ENCODE measurements around the gene AK4. TPM values are rescaled to one million over a fixed set of nuclear protein-coding genes. Genes with fewer than 3 reads are reported as not detected.

AK4 gene
- total and polyA plus RNA-seq, 2 experiments from 2014 or later: 61.5 to 76.1 TPM

DNA sequence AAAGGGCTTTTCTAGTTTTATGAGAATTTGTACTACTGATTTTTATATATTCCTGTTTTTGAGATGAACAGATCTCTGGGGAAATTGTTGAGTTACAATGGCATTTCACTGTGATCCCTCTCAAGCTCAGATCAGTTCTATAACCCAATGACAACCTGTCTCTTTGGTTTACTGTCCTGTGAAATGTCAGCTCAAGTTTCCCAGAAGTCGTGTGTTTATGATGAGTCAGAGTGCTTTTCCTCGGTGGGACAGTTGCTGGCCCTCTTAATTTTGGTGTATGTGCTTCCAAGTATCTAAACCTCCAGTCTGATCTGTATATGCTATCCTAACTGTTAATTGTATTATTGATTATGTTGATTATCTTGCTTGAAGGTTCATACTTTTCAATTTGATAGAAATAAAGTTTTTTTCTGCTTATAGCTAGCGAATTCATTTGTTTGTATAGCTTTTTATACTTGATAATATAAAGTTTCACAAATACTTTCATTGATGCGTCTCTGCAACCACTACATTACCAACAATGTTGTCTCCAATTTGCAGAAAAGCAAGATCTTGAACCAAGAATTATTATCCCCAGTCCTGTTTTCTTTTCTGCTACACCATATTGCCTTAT is 83.8 kb downstream of the AK4 start:
- no peaks in the 10 kb centered on the region for H3K79me2 ChIP-seq
- H2AFZ ChIP-seq: no peak overlapping the region
- no peak for DNase-seq (ENCODE audit: low spot score)
- no peak overlapping the region for H3K4me2 ChIP-seq
- H3K9me3 ChIP-seq (ENCODE audit: low read depth): no peaks in the 10 kb centered on the region
- H3K27ac ChIP-seq: no peak overlapping the region
- TF ChIP-seq EZH2 (IDR thresholded peaks at IDR 0.05; ENCODE audit: borderline replicate concordance) (no peak), EZH2phosphoT487 (IDR thresholded peaks at IDR 0.05; ENCODE audit: low read depth, severe bottlenecking, unreplicated experiment) (no peak)
- TF ChIP-seq, protein P1, sequence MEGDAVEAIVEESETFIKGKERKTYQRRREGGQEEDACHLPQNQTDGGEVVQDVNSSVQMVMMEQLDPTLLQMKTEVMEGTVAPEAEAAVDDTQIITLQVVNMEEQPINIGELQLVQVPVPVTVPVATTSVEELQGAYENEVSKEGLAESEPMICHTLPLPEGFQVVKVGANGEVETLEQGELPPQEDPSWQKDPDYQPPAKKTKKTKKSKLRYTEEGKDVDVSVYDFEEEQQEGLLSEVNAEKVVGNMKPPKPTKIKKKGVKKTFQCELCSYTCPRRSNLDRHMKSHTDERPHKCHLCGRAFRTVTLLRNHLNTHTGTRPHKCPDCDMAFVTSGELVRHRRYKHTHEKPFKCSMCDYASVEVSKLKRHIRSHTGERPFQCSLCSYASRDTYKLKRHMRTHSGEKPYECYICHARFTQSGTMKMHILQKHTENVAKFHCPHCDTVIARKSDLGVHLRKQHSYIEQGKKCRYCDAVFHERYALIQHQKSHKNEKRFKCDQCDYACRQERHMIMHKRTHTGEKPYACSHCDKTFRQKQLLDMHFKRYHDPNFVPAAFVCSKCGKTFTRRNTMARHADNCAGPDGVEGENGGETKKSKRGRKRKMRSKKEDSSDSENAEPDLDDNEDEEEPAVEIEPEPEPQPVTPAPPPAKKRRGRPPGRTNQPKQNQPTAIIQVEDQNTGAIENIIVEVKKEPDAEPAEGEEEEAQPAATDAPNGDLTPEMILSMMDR (IDR thresholded peaks at IDR 0.05; ENCODE audit: poor library complexity): no peak
- H3K4me1 ChIP-seq (ENCODE audit: insufficient read depth): no peaks in the 10 kb centered on the region
- H3K4me3 ChIP-seq: no peak overlapping the region
- H3K27me3 ChIP-seq: no peaks in the 10 kb centered on the region
- WGBS (ENCODE audit: low lambda C conversion rate, missing lambda C conversion rate): 44% methylated on average over 4 of the region's 4 CpGs
- no peaks in the 10 kb centered on the region for H3K9me2 ChIP-seq (replicated peaks; ENCODE audit: insufficient read depth)
- H3K36me3 ChIP-seq (replicated peaks; ENCODE audit: insufficient read depth, low read depth): no peaks in the 10 kb centered on the region
- no peaks in the 10 kb centered on the region for H4K20me1 ChIP-seq (ENCODE audit: insufficient read depth, poor library complexity, severe bottlenecking)

DNA sequence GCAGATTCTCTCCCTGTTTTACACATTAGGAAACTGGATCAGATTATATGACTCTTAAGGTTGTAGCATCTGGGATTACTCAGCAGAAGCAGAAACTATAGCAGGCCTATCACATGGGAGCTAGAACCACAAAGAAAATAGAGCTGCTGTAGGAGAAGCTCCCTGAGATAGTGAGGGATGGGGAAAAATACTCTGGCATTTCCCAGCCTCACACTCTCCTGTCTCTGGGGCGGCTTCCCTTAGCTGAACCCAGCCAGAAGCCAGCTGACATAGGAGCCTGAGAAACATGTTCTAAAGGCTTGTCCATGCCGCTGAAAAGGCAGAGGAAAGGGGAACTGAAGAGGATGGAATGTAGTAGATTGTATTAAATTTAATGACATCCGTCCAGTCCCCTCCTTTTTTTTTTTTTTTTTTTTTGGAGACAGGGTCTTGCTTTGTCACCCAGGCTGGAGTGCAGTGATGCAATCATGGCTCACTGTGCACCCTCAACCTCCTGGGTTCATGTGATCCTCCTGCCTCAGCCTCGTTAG is 84.5 kb downstream of the AK4 start:
- 76% methylated on average over 4 of the region's 4 CpGs for WGBS (ENCODE audit: low lambda C conversion rate, missing lambda C conversion rate)
- no peak overlapping the region for H3K4me2 ChIP-seq

GRCh38 chr1:65233782-65234181 is 85.8 kb downstream of the AK4 start:
- Histone ChIP-seq H4K20me1 (ENCODE audit: insufficient read depth, poor library complexity, severe bottlenecking) (no peaks in the 10 kb centered on the region), H3K27me3 (no peaks in the 10 kb centered on the region), H3K9me2 (replicated peaks; ENCODE audit: insufficient read depth) (no peaks in the 10 kb centered on the region), H3K4me3 (no peak overlapping the region), H3K9me3 (ENCODE audit: low read depth) (no peaks in the 10 kb centered on the region), H3K4me1 (ENCODE audit: insufficient read depth) (no peaks in the 10 kb centered on the region), H2AFZ (no peak overlapping the region), H3K36me3 (replicated peaks; ENCODE audit: insufficient read depth, low read depth) (no peaks in the 10 kb centered on the region), H3K4me2 (no peak overlapping the region), H3K27ac (no peak overlapping the region), H3K79me2 (no peaks in the 10 kb centered on the region)
- no peak for TF ChIP-seq EZH2 (IDR thresholded peaks at IDR 0.05; ENCODE audit: borderline replicate concordance)
- TF ChIP-seq EZH2phosphoT487 (IDR thresholded peaks at IDR 0.05; ENCODE audit: low read depth, severe bottlenecking, unreplicated experiment): no peak
- TF ChIP-seq, protein P1 (IDR thresholded peaks at IDR 0.05; ENCODE audit: poor library complexity): no peak
- WGBS (ENCODE audit: low lambda C conversion rate, missing lambda C conversion rate): 71% methylated on average over 2 of the region's 2 CpGs
- DNase-seq (ENCODE audit: low spot score): no peak

More for the DNA sequence above, 84.5 kb downstream of the AK4 start:
- H3K27me3 ChIP-seq: no peaks in the 10 kb centered on the region
- H3K27ac ChIP-seq: no peak overlapping the region
- no peaks in the 10 kb centered on the region for H3K9me3 ChIP-seq (ENCODE audit: low read depth)
- H2AFZ ChIP-seq: no peak overlapping the region
- H3K4me1 ChIP-seq (ENCODE audit: insufficient read depth): no peaks in the 10 kb centered on the region
- H4K20me1 ChIP-seq (ENCODE audit: insufficient read depth, poor library complexity, severe bottlenecking): no peaks in the 10 kb centered on the region
- no peaks in the 10 kb centered on the region for H3K36me3 ChIP-seq (replicated peaks; ENCODE audit: insufficient read depth, low read depth)
- H3K79me2 ChIP-seq: no peaks in the 10 kb centered on the region
- no peak overlapping the region for H3K4me3 ChIP-seq
- TF ChIP-seq EZH2 (IDR thresholded peaks at IDR 0.05; ENCODE audit: borderline replicate concordance) (no peak), EZH2phosphoT487 (IDR thresholded peaks at IDR 0.05; ENCODE audit: low read depth, severe bottlenecking, unreplicated experiment) (no peak)
- TF ChIP-seq, protein P1 (IDR thresholded peaks at IDR 0.05; ENCODE audit: poor library complexity): no peak
- no peaks in the 10 kb centered on the region for H3K9me2 ChIP-seq (replicated peaks; ENCODE audit: insufficient read depth)
- no peak for DNase-seq (ENCODE audit: low spot score)
